GM10266 (cell line): ENCODE measurements around the gene PFKM.

Source experiments
- DNase-seq: peaks from one replicate; pipeline ENCODE4 v3.0.0; 2012; ENCODE audit errors: extremely low spot score
- CTCF ChIP-seq: IDR thresholded peaks from 2 replicates; pipeline ENCODE4 v1.5.1; 2012; ENCODE audit warnings: mild to moderate bottlenecking, low read depth; ENCODE audit not compliant: control insufficient read depth, insufficient read depth; ENCODE audit errors: missing control alignments

PFKM gene

GRCh38 chr12:48187916-48188695, 68.9 kb downstream of the PFKM start:
- no peak for TF ChIP-seq CTCF
- DNase-seq, result no peak

GRCh38 chr12:48189331-48190125, 70.4 kb downstream of the PFKM start:
- TF ChIP-seq CTCF, result peak; percentile 83
- DNase-seq, result peak; percentile 67

- no peak for DNase-seq
- no peak for TF ChIP-seq CTCF
Measured at GRCh38 chr12:48191096-48191495, 71.9 kb downstream of the PFKM start.

GRCh38 chr12:48192861-48193260, 73.7 kb downstream of the PFKM start:
- no peak for TF ChIP-seq CTCF
- DNase-seq, result no peak

- no peak for DNase-seq
- TF ChIP-seq CTCF, result no peak
Measured at GRCh38 chr12:48193623-48194022, 74.5 kb downstream of the PFKM start.

- no peak for DNase-seq
- no peak for TF ChIP-seq CTCF
Measured at GRCh38 chr12:48194799-48195201, 75.6 kb downstream of the PFKM start.
